Kidney (tissue), 14 donors: Measurements from ENCODE around the gene SRGAP3. TPM values are rescaled to one million over a fixed set of nuclear protein-coding genes. Genes with fewer than 3 reads are reported as not detected.

Source experiments
- DNase-seq, 5 donors: peaks; one replicate each; pipeline ENCODE4 v3.0.0-alpha.2; 2013 to 2020
- FAIRE-seq: peaks from 2 replicates; lab custom pipeline; 2012; peaks lifted over from hg19 to GRCh38; lab: Jason Lieb, UNC
- H3K27ac ChIP-seq, 2 donors: one replicate each; pipeline ENCODE4 v1.7.0; 2013; ENCODE audit warnings: low read depth in 2 of 2, low read length in 2 of 2, inconsistent platforms in 1 of 2
- H3K27me3 ChIP-seq: one replicate; pipeline ENCODE4 v1.7.1; 2013; ENCODE audit warnings: low read length, inconsistent platforms; ENCODE audit not compliant: control insufficient read depth, insufficient read depth
- H3K36me3 ChIP-seq, 3 donors: one replicate each; pipeline versions ENCODE4 v1.7.0 to v1.7.1; 2013; ENCODE audit warnings: low read length in 3 of 3, control low read depth in 1 of 3, inconsistent platforms in 1 of 3; ENCODE audit not compliant: insufficient read depth in 3 of 3, control insufficient read depth in 2 of 3
- H3K4me1 ChIP-seq, 3 donors: one replicate each; pipeline versions ENCODE4 v1.7.0 to v1.7.1; 2013; ENCODE audit warnings: low read length in 3 of 3, inconsistent platforms in 1 of 3, low read depth in 1 of 3; ENCODE audit not compliant: control insufficient read depth in 2 of 3, insufficient read depth in 2 of 3
- H3K4me3 ChIP-seq, 3 donors: one replicate each; pipeline versions ENCODE4 v1.7.0 to v1.8.1; 2013; ENCODE audit warnings: low read length in 3 of 3, control low read depth in 1 of 3, inconsistent platforms in 1 of 3
- H3K9ac ChIP-seq, 3 donors: one replicate each; pipeline versions ENCODE4 v1.7.0 to v1.7.1; 2013; ENCODE audit warnings: low read length in 3 of 3, control low read depth in 1 of 3, inconsistent platforms in 1 of 3
- H3K9me3 ChIP-seq, 3 donors: one replicate each; pipeline versions ENCODE4 v1.7.0 to v1.7.1; 2013; ENCODE audit warnings: low read length in 3 of 3, control low read depth in 1 of 3, inconsistent platforms in 1 of 3; ENCODE audit not compliant: control insufficient read depth in 2 of 3, insufficient read depth in 1 of 3
- CTCF ChIP-seq: IDR thresholded peaks from 3 replicates; pipeline ENCODE4 v1.5.1; 2012; ENCODE audit warnings: mild to moderate bottlenecking, moderate library complexity, borderline replicate concordance; ENCODE audit not compliant: insufficient read depth; ENCODE audit errors: extremely low read depth
- intact Hi-C: fragments of 100-400 bp; cut with DNase I; formaldehyde crosslinking; loops from one replicate; pipeline ENCODE4 v1.11.1; 2022
- polyA plus RNA-seq: library from polyadenylated mRNA; stranded (reverse); fragments of 350-450 nt; fragmentation: Illumina TruSeq; extraction: RNeasy Lipid Tissue Mini Kit (QIAGEN cat#74804); gene quantifications from one replicate; pipeline ENCODE4 v1.2.3, GENCODE V29; 2014; ENCODE audit warnings: low read depth, low replicate concordance; ENCODE audit not compliant: insufficient read depth
- total RNA-seq: library from RNA; stranded (reverse); fragmentation: NEBNext Ultra II Directional; extraction: Animal tissue kit (Norgen Biotek cat#: 25700); gene quantifications from one replicate; pipeline ENCODE4 v1.2.1, GENCODE V29; 2021
- donor health status: control.
- donor health status: control.
- donor health status: control.
- donor health status: control.
- donor health status: control.
- donor health status: DM: yes; HTN: yes; CAD: no.
- donor health status: Normal renal cell carcinoma (clear cell type).

Gene SRGAP3
- total and polyA plus RNA-seq, 2 donors from 2014 or later, result 4.1 to 24.3 TPM

GRCh38 chr3:9238721-9239295, 10.6 kb downstream of the SRGAP3 start:
- Histone ChIP-seq H3K4me1 (no peaks in the 10 kb centered on the region), H3K9ac (no peak overlapping the region), H3K36me3 (no peaks in the 10 kb centered on the region), H3K27ac (no peak overlapping the region), H3K9me3 (no peaks in the 10 kb centered on the region), H3K27me3 (no peaks in the 10 kb centered on the region), H3K4me3 (no peak overlapping the region)
- intact Hi-C loops, result no loop called here
- peak in 1 of 5 donors; percentile 11 for DNase-seq
- TF ChIP-seq CTCF, result no peak
- FAIRE-seq, result no peak

- TF ChIP-seq CTCF, result no peak
- Histone ChIP-seq H3K36me3 (no peaks in the 10 kb centered on the region), H3K27me3 (no peaks in the 10 kb centered on the region), H3K4me3 (no peak overlapping the region), H3K9ac (no peak overlapping the region), H3K4me1 (no peaks in the 10 kb centered on the region), H3K27ac (no peak overlapping the region), H3K9me3 (no peaks in the 10 kb centered on the region)
- intact Hi-C loops, result no loop called here
- no peak for FAIRE-seq
- DNase-seq, result no peak
These were observed 11.2 kb downstream of the SRGAP3 start for GRCh38 chr3:9238276-9238675.

- Histone ChIP-seq H3K4me3 (no peak overlapping the region), H3K9ac (no peak overlapping the region), H3K4me1 (no peaks in the 10 kb centered on the region), H3K27ac (no peak overlapping the region), H3K9me3 (no peaks in the 10 kb centered on the region), H3K27me3 (no peaks in the 10 kb centered on the region), H3K36me3 (no peaks in the 10 kb centered on the region)
- intact Hi-C loops, result no loop called here
- no peak for DNase-seq
- no peak for TF ChIP-seq CTCF
- no peak for FAIRE-seq
These were observed 15.4 kb downstream of the SRGAP3 start for GRCh38 chr3:9233814-9234600.
